GM12891 (cell line): ENCODE measurements around the gene DPPA5.
"Not testable (repeated sequence)": the region's sequence is repeated elsewhere in the genome, so short reads cannot be mapped to it uniquely, and the experiment has no call there.

ENCODE experiments used
- DNase-seq: peaks from one replicate; pipeline ENCODE4 v3.0.0; 2011; ENCODE audit warnings: low spot score; ENCODE audit not compliant: insufficient read length
- FAIRE-seq: peaks from 2 replicates; lab custom pipeline; 2011; peaks lifted over from hg19 to GRCh38; lab: Jason Lieb, UNC
- PAX5 ChIP-seq: IDR thresholded peaks from 2 replicates; pipeline ENCODE4 v1.6.1; 2011; ENCODE audit warnings: low read length, moderate library complexity, mild to moderate bottlenecking; ENCODE audit not compliant: insufficient read depth, severe bottlenecking
- POLR2A ChIP-seq: IDR thresholded peaks from 2 replicates; pipeline ENCODE4 v1.6.1; 2011; ENCODE audit warnings: low read depth, low read length, control low read depth
- POLR2AphosphoS5 ChIP-seq: IDR thresholded peaks from 2 replicates; pipeline ENCODE4 v1.6.1; 2011; ENCODE audit warnings: low read depth, low read length, control low read depth
- POU2F2 ChIP-seq: IDR thresholded peaks from 2 replicates; pipeline ENCODE4 v1.6.1; 2011; ENCODE audit warnings: low read depth, mild to moderate bottlenecking, control low read depth, low read length, moderate library complexity
- SPI1 ChIP-seq: IDR thresholded peaks from 2 replicates; pipeline ENCODE4 v1.6.1; 2011; ENCODE audit warnings: low read depth, low read length, control low read depth
- TAF1 ChIP-seq: IDR thresholded peaks from 2 replicates; pipeline ENCODE4 v1.6.1; 2011; ENCODE audit warnings: low read depth, low read length, control low read depth

DPPA5 gene

GRCh38 chr6:73340048-73340447 is 14.0 kb downstream of the DPPA5 start:
- TF ChIP-seq SPI1: no peak
- TF ChIP-seq POLR2AphosphoS5: no peak
- TF ChIP-seq POLR2A: no peak
- no peak for TF ChIP-seq PAX5
- no peak for TF ChIP-seq POU2F2
- no peak for TF ChIP-seq TAF1
- DNase-seq (no peak), FAIRE-seq (peak; percentile 28)

DNA sequence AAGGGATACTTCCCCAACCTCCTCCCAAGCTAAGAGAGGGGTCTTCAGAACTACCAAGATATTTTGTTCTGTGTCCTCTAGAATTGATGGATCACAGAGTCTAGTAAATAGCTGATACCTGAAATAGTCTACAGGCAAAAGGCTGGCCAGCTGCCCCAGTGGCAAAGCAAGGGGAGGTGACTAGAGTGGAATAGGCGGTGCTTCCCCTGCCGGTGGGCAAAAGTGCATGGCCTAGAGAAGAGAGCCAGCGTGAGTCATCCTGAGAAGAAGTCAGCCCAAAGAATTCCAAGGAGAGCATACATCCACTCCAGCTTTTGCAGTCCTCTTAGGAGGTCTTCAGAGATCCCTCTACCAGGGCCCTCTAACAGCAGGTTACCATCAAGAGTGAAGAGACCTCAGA is 14.7 kb downstream of the DPPA5 start:
- FAIRE-seq: no peak
- TF ChIP-seq POLR2A: no peak
- TF ChIP-seq PAX5: no peak
- TF ChIP-seq POLR2AphosphoS5: no peak
- no peak for TF ChIP-seq SPI1
- TF ChIP-seq POU2F2: no peak
- no peak for TF ChIP-seq TAF1
- DNase-seq: no peak

DNA sequence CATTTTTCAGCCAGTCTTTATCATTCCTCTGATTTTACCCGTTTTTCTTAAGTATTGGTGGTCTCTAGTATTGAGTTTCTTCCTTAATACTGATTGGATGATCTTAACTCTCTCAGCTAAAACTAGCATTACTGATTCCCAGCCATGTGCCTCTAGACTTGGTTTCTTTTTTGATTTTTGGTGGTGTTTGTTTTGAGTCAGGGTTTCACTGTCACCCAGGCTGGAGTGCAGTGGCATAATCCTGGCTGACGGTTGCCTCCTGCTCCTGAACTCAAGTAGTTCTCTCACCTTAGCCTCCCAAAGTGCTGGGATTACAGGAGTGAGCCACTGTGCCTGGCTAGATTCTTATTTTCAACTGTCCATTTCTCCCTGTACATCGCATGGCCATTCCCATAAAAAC is 24.9 kb downstream of the DPPA5 start:
- TF ChIP-seq TAF1 (no peak), PAX5 (no peak), SPI1 (no peak), POLR2A (no peak), POU2F2 (no peak), POLR2AphosphoS5 (no peak)
- FAIRE-seq (no peak), DNase-seq (no peak)

GRCh38 chr6:73328790-73329189 is 25.3 kb downstream of the DPPA5 start:
- no peak for TF ChIP-seq POU2F2
- TF ChIP-seq PAX5: no peak
- TF ChIP-seq POLR2AphosphoS5: no peak
- TF ChIP-seq TAF1: no peak
- no peak for TF ChIP-seq POLR2A
- no peak for TF ChIP-seq SPI1
- no peak for FAIRE-seq
- DNase-seq: no peak

- DNase-seq (no peak), FAIRE-seq (no peak)
- no peak for TF ChIP-seq TAF1
- no peak for TF ChIP-seq PAX5
- TF ChIP-seq SPI1: no peak
- TF ChIP-seq POU2F2: no peak
- TF ChIP-seq POLR2A: no peak
- TF ChIP-seq POLR2AphosphoS5: no peak
Measured at GRCh38 chr6:73325656-73326055, 28.4 kb downstream of the DPPA5 start.

- no peak for FAIRE-seq
- TF ChIP-seq SPI1 (no peak), TAF1 (no peak)
- DNase-seq: no peak
Measured at GRCh38 chr6:73323323-73323722, 30.8 kb downstream of the DPPA5 start.

DNA sequence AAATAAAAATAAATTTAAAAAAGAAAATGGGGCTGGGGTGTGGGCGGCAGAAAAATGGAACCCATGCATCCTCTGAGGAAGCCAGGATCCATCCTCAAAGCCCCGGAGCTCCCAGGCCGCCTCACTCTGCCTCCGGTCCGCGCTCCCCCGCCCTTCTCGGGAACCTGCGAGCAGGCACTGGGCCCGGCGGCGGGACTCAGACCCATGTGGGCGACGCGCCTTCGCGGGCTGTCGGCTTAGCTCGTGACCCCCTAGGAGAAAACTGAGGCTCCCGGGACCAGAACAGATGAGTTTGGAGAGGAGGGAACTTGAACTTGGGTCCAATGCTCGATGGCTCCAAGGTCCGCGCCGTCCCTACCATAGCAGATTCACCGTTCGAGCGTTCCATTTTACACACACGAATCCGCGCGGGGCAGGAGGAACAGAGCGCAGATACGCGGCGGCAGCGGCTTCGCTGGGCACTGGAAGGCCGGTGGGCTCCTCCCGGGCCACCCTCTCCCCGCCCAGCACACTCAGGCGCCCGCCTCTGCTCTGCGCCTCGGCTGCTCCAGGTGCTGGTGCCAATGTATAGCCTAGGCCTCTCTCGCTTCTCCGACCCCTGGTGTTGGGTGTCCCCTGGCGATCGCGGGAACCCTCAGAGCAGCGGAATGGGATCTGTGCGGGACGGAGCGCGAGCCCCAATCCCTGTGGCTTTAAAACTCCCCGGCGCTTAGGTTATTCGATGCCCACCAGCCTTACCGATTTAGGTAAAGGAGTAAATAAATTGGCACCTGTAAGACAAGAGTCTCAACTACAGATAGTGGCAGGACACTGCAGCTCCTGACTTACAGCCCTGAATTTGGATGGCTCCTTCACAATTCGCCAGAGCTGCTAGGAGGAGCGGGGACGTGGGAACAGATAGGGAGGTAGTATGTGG is 39.2 kb downstream of the DPPA5 start:
- FAIRE-seq: no peak

GRCh38 chr6:73310503-73310845 is 43.6 kb downstream of the DPPA5 start:
- TF ChIP-seq SPI1: peak; percentile 67
- FAIRE-seq, DNase-seq: not testable (repeated sequence)

More for the DNA sequence above, 39.2 kb downstream of the DPPA5 start:
- no peak for TF ChIP-seq PAX5
- TF ChIP-seq SPI1: no peak
- no peak for TF ChIP-seq TAF1
- TF ChIP-seq POLR2A: no peak
- TF ChIP-seq POLR2AphosphoS5: no peak
- no peak for TF ChIP-seq POU2F2
- no peak for DNase-seq

DNA sequence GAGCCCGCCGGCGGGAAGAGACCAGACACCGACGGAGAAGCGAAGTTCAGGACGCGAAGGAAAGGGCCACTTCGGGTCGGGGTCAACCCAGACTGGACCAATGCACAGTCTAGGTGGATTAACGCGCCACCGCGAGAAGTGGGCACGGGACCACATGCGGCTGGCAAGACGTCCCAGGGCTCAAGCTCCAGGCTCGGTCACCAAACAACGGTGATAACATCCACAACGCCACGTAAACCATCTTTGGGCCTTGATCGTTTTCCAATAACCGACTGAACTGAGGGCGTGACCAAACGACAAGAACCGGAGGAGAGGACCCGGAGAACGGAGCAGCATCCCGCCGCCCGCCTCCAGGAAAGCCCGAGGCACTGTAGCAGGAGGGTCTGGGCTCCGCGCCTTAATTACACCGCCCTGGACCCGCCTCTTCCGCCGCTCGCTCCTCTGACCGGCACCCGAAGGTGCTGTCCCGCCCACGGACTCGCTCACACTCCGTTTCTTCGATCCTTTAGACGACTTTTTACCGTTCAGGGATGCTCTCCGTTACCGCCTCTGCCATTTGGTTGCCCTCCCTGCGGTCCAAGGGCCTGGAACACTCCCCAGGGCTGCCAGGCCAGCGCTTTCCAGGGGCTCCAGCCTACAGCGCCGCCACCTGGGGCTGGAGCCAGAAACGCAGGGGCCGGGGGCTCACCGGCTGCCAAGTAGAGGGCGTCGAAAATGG is 44.1 kb downstream of the DPPA5 start:
- TF ChIP-seq POU2F2 (no peak), POLR2A (peak; percentile 68), SPI1 (no peak), POLR2AphosphoS5 (peak; percentile 49; the same call in 1 of the 2 replicates)
- DNase-seq: peak; percentile 73
- FAIRE-seq: peak; percentile 54

DNA sequence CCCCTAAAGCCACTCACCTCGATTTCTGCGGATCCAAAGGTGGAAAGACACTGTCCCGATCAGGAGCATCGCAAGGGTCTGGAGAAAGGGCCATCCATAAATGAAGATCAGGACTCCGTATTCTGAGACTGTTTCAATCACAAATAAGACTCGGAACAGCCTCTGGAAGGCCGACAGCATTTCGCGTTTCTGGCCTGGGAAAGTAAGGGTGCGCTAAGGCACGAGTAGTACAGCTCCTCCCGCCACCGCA is 44.6 kb downstream of the DPPA5 start:
- DNase-seq (no peak), FAIRE-seq (no peak)
- TF ChIP-seq POU2F2 (no peak), SPI1 (no peak), POLR2A (no peak), PAX5 (no peak), POLR2AphosphoS5 (no peak), TAF1 (no peak)
